PFSK-1 (cell line): ENCODE data around the gene ENTPD8.

ENCODE experiments used
- FOXP2 ChIP-seq: optimal IDR thresholded peaks from 2 replicates; pipeline ENCODE3; 2011; ENCODE audit warnings: borderline replicate concordance, control low read depth, inconsistent platforms; ENCODE audit not compliant: insufficient read depth; ENCODE audit errors: extremely low read length, extremely low read depth
- POLR2AphosphoS5 ChIP-seq: IDR thresholded peaks from 2 replicates; pipeline ENCODE4 v1.6.1; 2012; ENCODE audit warnings: low read depth, mild to moderate bottlenecking, control low read depth, low read length, moderate library complexity
- TF ChIP-seq, protein P1 (sequence below), 2 experiments: IDR thresholded peaks; 2 replicates each; pipeline versions ENCODE4 v1.6.1 to v1.8.0; 2011 to 2012; ENCODE audit warnings: low read depth in 2 of 2, low read length in 2 of 2, control low read depth in 1 of 2, inconsistent platforms in 1 of 2, mild to moderate bottlenecking in 1 of 2, moderate library complexity in 1 of 2; ENCODE audit not compliant: insufficient read depth in 1 of 2

DNA sequence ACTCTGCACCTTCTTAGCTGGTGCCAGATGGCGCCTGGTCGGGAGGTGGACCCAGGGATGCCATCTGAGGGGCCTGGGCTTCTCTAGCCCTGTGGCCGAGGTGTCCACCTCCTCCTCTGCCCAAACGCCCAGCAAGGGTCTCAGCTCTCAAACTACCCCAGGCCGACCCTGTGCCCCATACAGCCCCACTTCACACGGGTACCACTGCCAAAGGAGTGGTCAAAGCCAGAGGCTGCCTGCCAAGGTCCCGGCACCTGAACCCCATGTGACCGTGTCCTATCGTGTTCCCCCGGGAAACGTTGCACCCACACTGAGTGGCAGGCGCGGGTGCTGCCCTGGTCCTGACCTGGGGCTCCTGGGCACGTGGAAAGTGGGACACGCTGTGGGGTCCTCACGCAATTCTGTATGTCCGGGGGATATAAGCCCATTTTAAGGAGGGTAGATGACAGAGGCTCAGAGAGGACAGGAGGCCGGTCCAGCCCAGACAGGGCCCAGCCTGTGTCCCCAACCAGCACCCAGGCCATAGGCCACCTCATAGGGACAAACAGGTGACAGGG lies 1.9 kb downstream of the ENTPD8 start:
- TF ChIP-seq POLR2AphosphoS5 (no peak), FOXP2 (no peak)
- TF ChIP-seq, protein P1, sequence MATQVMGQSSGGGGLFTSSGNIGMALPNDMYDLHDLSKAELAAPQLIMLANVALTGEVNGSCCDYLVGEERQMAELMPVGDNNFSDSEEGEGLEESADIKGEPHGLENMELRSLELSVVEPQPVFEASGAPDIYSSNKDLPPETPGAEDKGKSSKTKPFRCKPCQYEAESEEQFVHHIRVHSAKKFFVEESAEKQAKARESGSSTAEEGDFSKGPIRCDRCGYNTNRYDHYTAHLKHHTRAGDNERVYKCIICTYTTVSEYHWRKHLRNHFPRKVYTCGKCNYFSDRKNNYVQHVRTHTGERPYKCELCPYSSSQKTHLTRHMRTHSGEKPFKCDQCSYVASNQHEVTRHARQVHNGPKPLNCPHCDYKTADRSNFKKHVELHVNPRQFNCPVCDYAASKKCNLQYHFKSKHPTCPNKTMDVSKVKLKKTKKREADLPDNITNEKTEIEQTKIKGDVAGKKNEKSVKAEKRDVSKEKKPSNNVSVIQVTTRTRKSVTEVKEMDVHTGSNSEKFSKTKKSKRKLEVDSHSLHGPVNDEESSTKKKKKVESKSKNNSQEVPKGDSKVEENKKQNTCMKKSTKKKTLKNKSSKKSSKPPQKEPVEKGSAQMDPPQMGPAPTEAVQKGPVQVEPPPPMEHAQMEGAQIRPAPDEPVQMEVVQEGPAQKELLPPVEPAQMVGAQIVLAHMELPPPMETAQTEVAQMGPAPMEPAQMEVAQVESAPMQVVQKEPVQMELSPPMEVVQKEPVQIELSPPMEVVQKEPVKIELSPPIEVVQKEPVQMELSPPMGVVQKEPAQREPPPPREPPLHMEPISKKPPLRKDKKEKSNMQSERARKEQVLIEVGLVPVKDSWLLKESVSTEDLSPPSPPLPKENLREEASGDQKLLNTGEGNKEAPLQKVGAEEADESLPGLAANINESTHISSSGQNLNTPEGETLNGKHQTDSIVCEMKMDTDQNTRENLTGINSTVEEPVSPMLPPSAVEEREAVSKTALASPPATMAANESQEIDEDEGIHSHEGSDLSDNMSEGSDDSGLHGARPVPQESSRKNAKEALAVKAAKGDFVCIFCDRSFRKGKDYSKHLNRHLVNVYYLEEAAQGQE (IDR thresholded peaks at IDR 0.05; ENCODE audit: insufficient read depth in 1 of 2, low read depth in 2 of 2, low read length in 2 of 2) = no peak
